Osteocyte (in vitro differentiated cells): ENCODE data around the gene LST1. TPM values are rescaled to one million over a fixed set of nuclear protein-coding genes. Genes with fewer than 3 reads are reported as not detected.
A peak's percentile ranks its signal among the peaks of the same experiment; 100 is the strongest.

Experiments used
- DNase-seq: peaks from one replicate; pipeline ENCODE4 v3.0.0; 2021; ENCODE audit warnings: mixed read lengths; ENCODE audit not compliant: unreplicated experiment; ENCODE audit errors: extremely low spot score
- H3K27ac Mint-ChIP-seq: one replicate; pipeline ENCODE4 v1.8.0; 2021; ENCODE audit warnings: mild to moderate bottlenecking, mixed read lengths; ENCODE audit not compliant: unreplicated experiment
- H3K27me3 Mint-ChIP-seq: one replicate; pipeline ENCODE4 v1.8.0; 2021; ENCODE audit warnings: mixed read lengths; ENCODE audit not compliant: unreplicated experiment
- H3K36me3 Mint-ChIP-seq: one replicate; pipeline ENCODE4 v1.8.0; 2021; ENCODE audit warnings: mixed read lengths; ENCODE audit not compliant: unreplicated experiment
- H3K4me1 Mint-ChIP-seq: one replicate; pipeline ENCODE4 v1.8.0; 2021; ENCODE audit warnings: mixed read lengths; ENCODE audit not compliant: unreplicated experiment
- H3K4me3 Mint-ChIP-seq: one replicate; pipeline ENCODE4 v1.8.0; 2021; ENCODE audit warnings: mild to moderate bottlenecking, moderate library complexity, mixed read lengths; ENCODE audit not compliant: unreplicated experiment
- H3K9me3 Mint-ChIP-seq: one replicate; pipeline ENCODE4 v1.8.0; 2021; ENCODE audit warnings: mixed read lengths; ENCODE audit not compliant: unreplicated experiment
- CTCF ChIP-seq: fragments of 200-600 bp; sonication (generic); IDR thresholded peaks from 2 replicates; pipeline ENCODE4 v1.5.0; 2021; ENCODE audit warnings: antibody characterized with exemption, mild to moderate bottlenecking, moderate library complexity
- long read RNA-seq: library from polyadenylated mRNA; unstranded; transcript quantifications from one replicate; pipeline ENCODE4 v2.0.0, GENCODE V29; 2021
- total RNA-seq: library from RNA; stranded (reverse); gene quantifications from 2 replicates; pipeline ENCODE4 v1.2.1, GENCODE V29; 2021

LST1 gene
- not detected in 2 replicates for total RNA-seq
- long read RNA-seq, result 0 reads

GRCh38 chr6:31586008-31586407, at the start of gene LST1:
LST1 (plus strand) TSS chr6:31586277; CDS start chr6:31587300, 1,023 bp downstream.
- Mint-ChIP-seq H3K36me3 (no peaks in the 10 kb centered on the region), H3K9me3 (no peaks in the 10 kb centered on the region), H3K27me3 (no peaks in the 10 kb centered on the region), H3K27ac (no peak within 1 kb of the TSS), H3K4me1 (peaks cover 9% of the 10 kb centered on the region), H3K4me3 (no peak within 1 kb of the TSS)
- no peak for TF ChIP-seq CTCF
- no peak for DNase-seq

GRCh38 chr6:31538805-31539400, 47.2 kb upstream of the LST1 start:
- DNase-seq, result no peak
- Mint-ChIP-seq H3K27ac (peak overlapping the region; percentile 9), H3K36me3 (peaks cover 56% of the 10 kb centered on the region), H3K4me3 (peak overlapping the region; percentile 96), H3K9me3 (no peaks in the 10 kb centered on the region), H3K4me1 (peaks cover 34% of the 10 kb centered on the region), H3K27me3 (no peaks in the 10 kb centered on the region)
- no peak for TF ChIP-seq CTCF

GRCh38 chr6:31540640-31541039, 45.4 kb upstream of the LST1 start:
- Mint-ChIP-seq H3K4me1 (peaks cover 38% of the 10 kb centered on the region), H3K4me3 (peak overlapping the region; percentile 96), H3K9me3 (no peaks in the 10 kb centered on the region), H3K27me3 (no peaks in the 10 kb centered on the region), H3K36me3 (peaks cover 39% of the 10 kb centered on the region), H3K27ac (peak overlapping the region; percentile 99)
- no peak for DNase-seq
- no peak for TF ChIP-seq CTCF

- DNase-seq, result no peak
- Mint-ChIP-seq H3K4me3 (peak overlapping the region; percentile 96), H3K4me1 (peaks cover 44% of the 10 kb centered on the region), H3K36me3 (peaks cover 34% of the 10 kb centered on the region), H3K27ac (peak overlapping the region; percentile 99), H3K27me3 (no peaks in the 10 kb centered on the region), H3K9me3 (no peaks in the 10 kb centered on the region)
- no peak for TF ChIP-seq CTCF
Observed at GRCh38 chr6:31541059-31541657, 44.9 kb upstream of the LST1 start.

- DNase-seq, result peak; percentile 97
- Mint-ChIP-seq H3K9me3 (no peaks in the 10 kb centered on the region), H3K36me3 (peaks cover 28% of the 10 kb centered on the region), H3K4me1 (peaks cover 50% of the 10 kb centered on the region), H3K27ac (peak within 1 kb of the TSS; percentile 99), H3K27me3 (no peaks in the 10 kb centered on the region), H3K4me3 (peak within 1 kb of the TSS; percentile 96)
- no peak for TF ChIP-seq CTCF
Observed at GRCh38 chr6:31541658-31542521, 44.2 kb upstream of the LST1 start, which contains the start of gene DDX39B. DDX39B (minus strand) TSS chr6:31542003; CDS start chr6:31540532, 1,471 bp downstream.
